Measurements from ENCODE around the gene URM1. TPM values are rescaled to one million over a fixed set of nuclear protein-coding genes. Genes with fewer than 3 reads are reported as not detected.

The URM1 gene
- total RNA-seq, 1 experiment from 2014 or later = 46.6 TPM

GRCh38 chr9:128375865-128376264, 4.7 kb downstream of the URM1 start:
- H3K56ac ChIP-seq (ENCODE audit: insufficient read length, low read depth, low read length) = no peak overlapping the region
- no peak overlapping the region for H3K18ac ChIP-seq (ENCODE audit: insufficient read length, low read depth, low read length)
- H3K27me3 ChIP-seq (ENCODE audit: insufficient read depth, low read length) = peaks cover 2% of the 10 kb centered on the region; the same call in 1 of the 2 replicates
- peaks cover 16% of the 10 kb centered on the region for H3K79me1 ChIP-seq (ENCODE audit: insufficient read depth, low read depth, low read length, poor library complexity, severe bottlenecking)
- Mint-ChIP-seq H3K27ac (peak overlapping the region in 1 of 3 experiments; percentile 77; a peak in 1 of 7 replicates), H3K4me3 (no peak overlapping the region), H3K9me3 (no peaks in the 10 kb centered on the region), H3K27me3 (ENCODE audit: low read depth) (peaks cover 23% of the 10 kb centered on the region), H3K4me1 (peaks cover 12 to 15% of the 10 kb centered on the region in 2 experiments), H3K36me3 (ENCODE audit: insufficient read depth in 1 of 3, low read depth in 3 of 3) (peaks cover 9 to 25% (median 18%) of the 10 kb centered on the region in 3 experiments)
- no peak overlapping the region for H3K27ac ChIP-seq (ENCODE audit: insufficient read length, low read depth, low read length)
- no peak overlapping the region for H3T11ph ChIP-seq (ENCODE audit: low read length)
- H3K9ac ChIP-seq (ENCODE audit: extremely low read depth, insufficient read length, low read length) = no peak overlapping the region
- H3K23ac ChIP-seq (ENCODE audit: insufficient read length, low read depth, low read length) = no peak overlapping the region
- no peak overlapping the region for H2BK5ac ChIP-seq (ENCODE audit: insufficient read length, low read length)
- no peak overlapping the region for H3K4me2 ChIP-seq (ENCODE audit: insufficient read depth, insufficient read length, low read length)
- no peaks in the 10 kb centered on the region for H3K23me2 ChIP-seq (ENCODE audit: insufficient read length, low read depth, low read length, poor library complexity, severe bottlenecking)
- H3K14ac ChIP-seq (ENCODE audit: insufficient read depth, low read length) = no peak overlapping the region
- H2BK12ac ChIP-seq (ENCODE audit: insufficient read length, low read depth, low read length) = no peak overlapping the region
- H3K79me2 ChIP-seq (ENCODE audit: insufficient read depth, low read length) = peaks cover 8% of the 10 kb centered on the region; the same call in 1 of the 2 replicates
- no peak overlapping the region for H2BK120ac ChIP-seq (ENCODE audit: low read depth, low read length, poor library complexity, severe bottlenecking)
- H4K91ac ChIP-seq (ENCODE audit: insufficient read length, low read depth, low read length) = no peak overlapping the region
- H4K20me1 ChIP-seq (ENCODE audit: control insufficient read depth, insufficient read depth, insufficient read length) = no peaks in the 10 kb centered on the region
- no peak for TF ChIP-seq CTCF (conservative IDR thresholded peaks at IDR 0.05)
- H2AK5ac ChIP-seq (ENCODE audit: insufficient read length, low read length) = no peak overlapping the region
- H2BK15ac ChIP-seq (ENCODE audit: low read depth, low read length) = no peak overlapping the region
- H4K5ac ChIP-seq (ENCODE audit: insufficient read length, low read depth, low read length) = no peak overlapping the region
- no peak overlapping the region for H3K4ac ChIP-seq (ENCODE audit: low read depth, low read length)
- no peak overlapping the region for H2AFZ ChIP-seq (ENCODE audit: low read length)
- H4K8ac ChIP-seq (replicated peaks; ENCODE audit: insufficient read length, low read depth, low read length) = no peak overlapping the region
- H2BK20ac ChIP-seq (ENCODE audit: low read depth, low read length, poor library complexity, severe bottlenecking) = no peak overlapping the region
- no peaks in the 10 kb centered on the region for H3K9me3 ChIP-seq (ENCODE audit: control insufficient read depth, low read depth, low read length)
- no peak for DNase-seq
- WGBS (ENCODE audit: extremely low coverage, insufficient read length, low lambda C conversion rate) = no CpG with 5 or more reads among the region's 5 CpGs
- H3K4me1 ChIP-seq (ENCODE audit: insufficient read depth, low read length) = peaks cover 3% of the 10 kb centered on the region; the same call in 1 of the 2 replicates

Data from H9 (cell line).